ENCODE results near the gene DCTPP1. TPM values are rescaled to one million over a fixed set of nuclear protein-coding genes. Genes with fewer than 3 reads are reported as not detected.

DCTPP1 gene
- total RNA-seq, 1 experiment from 2014 or later: 125 TPM

DNA sequence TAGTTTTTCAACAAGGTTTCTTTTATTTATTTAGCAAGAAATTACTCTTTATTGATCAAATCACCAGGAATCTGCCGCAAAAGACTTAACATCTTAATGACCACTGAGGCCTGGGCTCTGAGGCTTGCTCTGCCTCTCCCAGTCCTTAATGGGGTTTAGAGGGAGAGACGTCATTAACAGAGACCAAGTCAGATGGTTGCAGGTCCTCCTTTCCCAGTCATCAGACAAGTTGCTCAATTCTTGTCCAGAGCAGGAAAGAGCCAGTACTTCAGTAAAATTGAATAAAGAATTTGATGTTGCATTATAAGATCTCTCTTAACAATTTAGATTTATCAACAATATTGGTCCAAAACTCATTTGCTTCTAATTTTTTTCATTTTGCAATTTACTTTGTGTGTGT, 13.8 kb upstream of the DCTPP1 start:
- intact Hi-C loops (cut with micrococcal nuclease): no loop called here
- H3K4me3 ChIP-seq (replicated peaks in 1 of 2; ENCODE audit: low read depth in 1 of 2, low read length in 2 of 2): no peak overlapping the region
- H3K4me2 ChIP-seq (ENCODE audit: low read length): no peak overlapping the region

More for the DNA sequence above, 13.8 kb upstream of the DCTPP1 start:
- RAD21 ChIA-PET (ENCODE audit: low non-redundant PET in 1 of 2, low total read pairs in 2 of 2, uncharacterized antibody in 2 of 2, unreplicated experiment in 2 of 2): interaction anchor here in 1 of 2 experiments (0.5 kb wide), 1 partner anchor 301 kb away, joined by 3 read pairs; no protein-coding TSS in a partner anchor
- H3K9ac ChIP-seq (ENCODE audit: low read length): no peak overlapping the region
- DNase-seq (ENCODE audit: low read depth, low spot score): no peak
- TF ChIP-seq POLR2A (IDR thresholded peaks at IDR 0.05; ENCODE audit: borderline replicate concordance, extremely low read depth, insufficient read depth, insufficient read length) (no peak), FOSL1 (IDR thresholded peaks at IDR 0.05; ENCODE audit: low read depth) (no peak), EGR1 (IDR thresholded peaks at IDR 0.05; ENCODE audit: low read depth) (no peak), ZFX (IDR thresholded peaks at IDR 0.05) (no peak), SRF (IDR thresholded peaks at IDR 0.05; ENCODE audit: low read depth) (no peak), YY1 (IDR thresholded peaks at IDR 0.05; ENCODE audit: extremely low read depth, insufficient replicate concordance, low read depth, low read length) (no peak), POLR2AphosphoS5 (IDR thresholded peaks at IDR 0.05; ENCODE audit: low read depth, low read length) (no peak), EZH2 (IDR thresholded peaks at IDR 0.05) (no peak), CEBPB (IDR thresholded peaks at IDR 0.05; ENCODE audit: low read depth) (no peak), SP1 (IDR thresholded peaks at IDR 0.05; ENCODE audit: low read depth) (no peak), JUND (IDR thresholded peaks at IDR 0.05) (no peak), EZH2phosphoT487 (IDR thresholded peaks at IDR 0.05; ENCODE audit: borderline replicate concordance) (no peak), ZNF274 (IDR thresholded peaks at IDR 0.05; ENCODE audit: low read depth, low read length) (no peak), TCF7L2 (IDR thresholded peaks at IDR 0.05; ENCODE audit: borderline replicate concordance, extremely low read depth, insufficient read depth, insufficient read length) (no peak), ELF1 (IDR thresholded peaks at IDR 0.05; ENCODE audit: borderline replicate concordance, low read depth) (no peak)
- TF ChIP-seq, protein P1, sequence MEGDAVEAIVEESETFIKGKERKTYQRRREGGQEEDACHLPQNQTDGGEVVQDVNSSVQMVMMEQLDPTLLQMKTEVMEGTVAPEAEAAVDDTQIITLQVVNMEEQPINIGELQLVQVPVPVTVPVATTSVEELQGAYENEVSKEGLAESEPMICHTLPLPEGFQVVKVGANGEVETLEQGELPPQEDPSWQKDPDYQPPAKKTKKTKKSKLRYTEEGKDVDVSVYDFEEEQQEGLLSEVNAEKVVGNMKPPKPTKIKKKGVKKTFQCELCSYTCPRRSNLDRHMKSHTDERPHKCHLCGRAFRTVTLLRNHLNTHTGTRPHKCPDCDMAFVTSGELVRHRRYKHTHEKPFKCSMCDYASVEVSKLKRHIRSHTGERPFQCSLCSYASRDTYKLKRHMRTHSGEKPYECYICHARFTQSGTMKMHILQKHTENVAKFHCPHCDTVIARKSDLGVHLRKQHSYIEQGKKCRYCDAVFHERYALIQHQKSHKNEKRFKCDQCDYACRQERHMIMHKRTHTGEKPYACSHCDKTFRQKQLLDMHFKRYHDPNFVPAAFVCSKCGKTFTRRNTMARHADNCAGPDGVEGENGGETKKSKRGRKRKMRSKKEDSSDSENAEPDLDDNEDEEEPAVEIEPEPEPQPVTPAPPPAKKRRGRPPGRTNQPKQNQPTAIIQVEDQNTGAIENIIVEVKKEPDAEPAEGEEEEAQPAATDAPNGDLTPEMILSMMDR (IDR thresholded peaks at IDR 0.05 in 2 of 3, conservative IDR thresholded peaks at IDR 0.05 in 1 of 3; ENCODE audit: borderline replicate concordance in 1 of 3, insufficient read depth in 1 of 3, low read depth in 2 of 3, low read length in 2 of 3): no peak
- TF ChIP-seq, protein P2, sequence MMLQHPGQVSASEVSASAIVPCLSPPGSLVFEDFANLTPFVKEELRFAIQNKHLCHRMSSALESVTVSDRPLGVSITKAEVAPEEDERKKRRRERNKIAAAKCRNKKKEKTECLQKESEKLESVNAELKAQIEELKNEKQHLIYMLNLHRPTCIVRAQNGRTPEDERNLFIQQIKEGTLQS (IDR thresholded peaks at IDR 0.05): no peak
- TF ChIP-seq, protein P3, sequence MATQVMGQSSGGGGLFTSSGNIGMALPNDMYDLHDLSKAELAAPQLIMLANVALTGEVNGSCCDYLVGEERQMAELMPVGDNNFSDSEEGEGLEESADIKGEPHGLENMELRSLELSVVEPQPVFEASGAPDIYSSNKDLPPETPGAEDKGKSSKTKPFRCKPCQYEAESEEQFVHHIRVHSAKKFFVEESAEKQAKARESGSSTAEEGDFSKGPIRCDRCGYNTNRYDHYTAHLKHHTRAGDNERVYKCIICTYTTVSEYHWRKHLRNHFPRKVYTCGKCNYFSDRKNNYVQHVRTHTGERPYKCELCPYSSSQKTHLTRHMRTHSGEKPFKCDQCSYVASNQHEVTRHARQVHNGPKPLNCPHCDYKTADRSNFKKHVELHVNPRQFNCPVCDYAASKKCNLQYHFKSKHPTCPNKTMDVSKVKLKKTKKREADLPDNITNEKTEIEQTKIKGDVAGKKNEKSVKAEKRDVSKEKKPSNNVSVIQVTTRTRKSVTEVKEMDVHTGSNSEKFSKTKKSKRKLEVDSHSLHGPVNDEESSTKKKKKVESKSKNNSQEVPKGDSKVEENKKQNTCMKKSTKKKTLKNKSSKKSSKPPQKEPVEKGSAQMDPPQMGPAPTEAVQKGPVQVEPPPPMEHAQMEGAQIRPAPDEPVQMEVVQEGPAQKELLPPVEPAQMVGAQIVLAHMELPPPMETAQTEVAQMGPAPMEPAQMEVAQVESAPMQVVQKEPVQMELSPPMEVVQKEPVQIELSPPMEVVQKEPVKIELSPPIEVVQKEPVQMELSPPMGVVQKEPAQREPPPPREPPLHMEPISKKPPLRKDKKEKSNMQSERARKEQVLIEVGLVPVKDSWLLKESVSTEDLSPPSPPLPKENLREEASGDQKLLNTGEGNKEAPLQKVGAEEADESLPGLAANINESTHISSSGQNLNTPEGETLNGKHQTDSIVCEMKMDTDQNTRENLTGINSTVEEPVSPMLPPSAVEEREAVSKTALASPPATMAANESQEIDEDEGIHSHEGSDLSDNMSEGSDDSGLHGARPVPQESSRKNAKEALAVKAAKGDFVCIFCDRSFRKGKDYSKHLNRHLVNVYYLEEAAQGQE (IDR thresholded peaks at IDR 0.05; ENCODE audit: low read depth): no peak
- TF ChIP-seq, protein P4, sequence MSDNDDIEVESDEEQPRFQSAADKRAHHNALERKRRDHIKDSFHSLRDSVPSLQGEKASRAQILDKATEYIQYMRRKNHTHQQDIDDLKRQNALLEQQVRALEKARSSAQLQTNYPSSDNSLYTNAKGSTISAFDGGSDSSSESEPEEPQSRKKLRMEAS (IDR thresholded peaks at IDR 0.05): no peak
- no peaks in the 10 kb centered on the region for H3K27me3 ChIP-seq (ENCODE audit: insufficient read depth, low read length)
- no TSS peak for BruUV-seq (replicated peaks)
- no peaks in the 10 kb centered on the region for H4K20me1 ChIP-seq (ENCODE audit: insufficient read depth)
- no peaks in the 10 kb centered on the region for H3K9me3 ChIP-seq (ENCODE audit: control insufficient read depth in 1 of 2, insufficient read depth in 1 of 2, low read depth in 1 of 2, low read length in 2 of 2)
- no peak for ATAC-seq
- peaks cover 12% of the 10 kb centered on the region; the same call in 1 of the 2 replicates for H3K79me2 ChIP-seq (ENCODE audit: insufficient read depth, low read length)
- POLR2A ChIA-PET: no interaction called here
- H2AFZ ChIP-seq (ENCODE audit: low read depth, low read length, poor library complexity, severe bottlenecking): no peak overlapping the region
- peaks cover 5 to 20% of the 10 kb centered on the region in 2 experiments for H3K4me1 ChIP-seq (ENCODE audit: control insufficient read depth in 1 of 2, insufficient read depth in 2 of 2, low read length in 2 of 2)
- H3K9me2 ChIP-seq (ENCODE audit: insufficient read depth): no peaks in the 10 kb centered on the region
- no peak overlapping the region for H3K27ac ChIP-seq (ENCODE audit: low read depth, low read length)
- CTCF ChIA-PET: no interaction called here
- H3K36me3 ChIP-seq (ENCODE audit: control insufficient read depth in 1 of 2, insufficient read depth in 2 of 2, low read length in 2 of 2): peaks cover 2 to 8% of the 10 kb centered on the region in 2 experiments; a peak in 2 of 4 replicates
